A549 (cell line): Measurements from ENCODE around the gene RPS27A. TPM values are rescaled to one million over a fixed set of nuclear protein-coding genes. Genes with fewer than 3 reads are reported as not detected.

Source experiments
- ATAC-seq, 2 experiments: fragments of 200-7000 bp in 1 of 2; fragments of >200 bp in 1 of 2; cut with Nextera tagmentation in 1 of 2; cut with Tn5 transposase in 1 of 2; 3 replicates each; pipeline versions ENCODE4 v1.8.0 to v1.9.1; 2018 to 2020; ENCODE audit warnings: mild to moderate bottlenecking in 1 of 2, moderate library complexity in 1 of 2
- CTCF ChIA-PET: fragments of 300-600 bp; sonication (Branson Sonifier 250); formaldehyde crosslinking; extraction: SDS; loops from one replicate; lab custom pipeline; 2021; ENCODE audit warnings: antibody characterized with exemption, inconsistent platforms; lab: Yijun Ruan, JAX
- POLR2A ChIA-PET: fragments of 350-600 bp; formaldehyde crosslinking; extraction: SDS; loops from one replicate; lab custom pipeline; 2021; ENCODE audit warnings: antibody characterized with exemption, inconsistent platforms; lab: Yijun Ruan, JAX
- DNase-seq, 2 experiments: peaks; one replicate each; pipeline versions ENCODE4 v3.0.0 to v3.0.0-alpha.2; 2011 to 2016; ENCODE audit warnings: low read depth in 1 of 2, low spot score in 1 of 2
- FAIRE-seq: peaks from 2 replicates; lab custom pipeline; 2011; peaks lifted over from hg19 to GRCh38; lab: Jason Lieb, UNC
- H3K27ac ChIP-seq, 2 experiments: fragments of >200 bp; sonication (Bioruptor Twin); formaldehyde crosslinking; 3 replicates each; pipeline ENCODE4 v1.5.1; 2016 to 2017
- H3K4me1 ChIP-seq: fragments of >200 bp; sonication (Bioruptor Twin); formaldehyde crosslinking; 3 replicates; pipeline ENCODE4 v1.6.1; 2016
- H3K4me2 ChIP-seq: fragments of >200 bp; sonication (Bioruptor Twin); formaldehyde crosslinking; 3 replicates; pipeline ENCODE4 v1.6.1; 2016
- H3K4me3 ChIP-seq: fragments of >200 bp; sonication (Bioruptor Twin); formaldehyde crosslinking; 3 replicates; pipeline ENCODE4 v1.5.1; 2016
- H3K9me3 ChIP-seq: fragments of >200 bp; sonication (Bioruptor Twin); formaldehyde crosslinking; 3 replicates; pipeline ENCODE4 v1.6.1; 2016
- BHLHE40 ChIP-seq: IDR thresholded peaks from 2 replicates; pipeline ENCODE4 v1.6.1; 2012; ENCODE audit warnings: low read depth, low read length, inconsistent platforms
- CBX8 ChIP-seq: fragments of 200-600 bp; sonication (generic); IDR thresholded peaks from 2 replicates; pipeline ENCODE4 v1.6.1; 2016
- EHMT2 ChIP-seq: fragments of 200-600 bp; sonication (generic); IDR thresholded peaks from 2 replicates; pipeline ENCODE4 v1.6.1; 2016; ENCODE audit warnings: antibody characterized with exemption, low read depth, mild to moderate bottlenecking, moderate library complexity
- ESRRA ChIP-seq: fragments of 150-350 bp; IDR thresholded peaks from 2 replicates; pipeline ENCODE4 v1.6.1; 2014; ENCODE audit warnings: mild to moderate bottlenecking, low read length, borderline replicate concordance
- FOSB ChIP-seq: fragments of 250-450 bp; sonication (Bioruptor Pico); IDR thresholded peaks from 2 replicates; pipeline ENCODE4 v1.5.0; 2020; ENCODE audit warnings: mild to moderate bottlenecking, moderate library complexity
- FOSL2 ChIP-seq, 2 experiments: fragments of 450-650 bp in 1 of 2; fragments of >200 bp in 1 of 2; sonication (Bioruptor Twin) in 1 of 2; formaldehyde crosslinking; IDR thresholded peaks; 2 replicates each; pipeline versions ENCODE4 v1.5.0 to v1.6.1; 2016 to 2020; ENCODE audit warnings: mild to moderate bottlenecking in 1 of 2, moderate library complexity in 1 of 2
- GATA3 ChIP-seq: IDR thresholded peaks from 2 replicates; pipeline ENCODE4 v1.6.1; 2012; ENCODE audit warnings: borderline replicate concordance
- HDAC2 ChIP-seq: fragments of 200-600 bp; sonication (generic); IDR thresholded peaks from 2 replicates; pipeline ENCODE4 v1.6.1; 2016
- HOXA7 ChIP-seq: fragments of 250-450 bp; sonication (Bioruptor Pico); IDR thresholded peaks from 2 replicates; pipeline ENCODE4 v1.5.0; 2020; ENCODE audit warnings: mild to moderate bottlenecking, moderate library complexity
- HOXB13 ChIP-seq: fragments of 250-450 bp; sonication (Bioruptor Pico); IDR thresholded peaks from 2 replicates; pipeline ENCODE4 v1.5.0; 2020; ENCODE audit warnings: low read depth, mild to moderate bottlenecking, moderate library complexity
- HOXB5 ChIP-seq: fragments of 250-450 bp; sonication (Bioruptor Pico); IDR thresholded peaks from 2 replicates; pipeline ENCODE4 v1.5.0; 2020; ENCODE audit warnings: mild to moderate bottlenecking, moderate library complexity
- KDM5A ChIP-seq: fragments of 200-600 bp; sonication (generic); IDR thresholded peaks from 2 replicates; pipeline ENCODE4 v1.6.1; 2016; ENCODE audit warnings: antibody characterized with exemption, mild to moderate bottlenecking
- MAZ ChIP-seq: fragments of 150-350 bp; IDR thresholded peaks from 2 replicates; pipeline ENCODE4 v1.6.1; 2014; ENCODE audit warnings: antibody characterized with exemption, low read depth, low read length, borderline replicate concordance
- MYC ChIP-seq: IDR thresholded peaks from 2 replicates; pipeline ENCODE4 v1.6.1; 2012; ENCODE audit warnings: mild to moderate bottlenecking, inconsistent platforms, low read length, improper control_type of control experiment, borderline replicate concordance
- PHF8 ChIP-seq: fragments of 200-600 bp; sonication (generic); IDR thresholded peaks from 2 replicates; pipeline ENCODE4 v1.6.1; 2016; ENCODE audit warnings: low read depth, mild to moderate bottlenecking, antibody characterized with exemption, moderate library complexity, borderline replicate concordance
- RAD21 ChIP-seq, 2 experiments: fragments of >200 bp in 1 of 2; sonication (Bioruptor Twin) in 1 of 2; formaldehyde crosslinking in 1 of 2; IDR thresholded peaks in 1 of 2; conservative IDR thresholded peaks in 1 of 2; 2 replicates in 1 of 2; 3 replicates in 1 of 2; pipeline ENCODE4 v1.6.1; 2012 to 2018; ENCODE audit warnings: inconsistent platforms in 1 of 2
- RCOR1 ChIP-seq: fragments of 150-350 bp; IDR thresholded peaks from 2 replicates; pipeline ENCODE4 v1.6.1; 2014; ENCODE audit warnings: antibody characterized with exemption, low read length, low read depth
- WGBS: methylation state at CpG from one replicate; pipeline ENCODE4 v1.1.6; 2017; ENCODE audit errors: missing lambda C conversion rate; 5-methylcytosine and 5-hydroxymethylcytosine counted together
- polyA plus RNA-seq, 4 experiments: library from polyadenylated mRNA; depleted of rRNA in 3 of 4; stranded (reverse); fragments of >200 nt; fragmentation: RNase III in 1 of 4; extraction: RNeasy Plus Mini Kit Qiagen cat#74134 plus additional on column Dnase treatment in 1 of 4; gene quantifications; 2 replicates in 3 of 4; 3 replicates in 1 of 4; pipeline ENCODE4 v1.2.3, GENCODE V29; 2011 to 2017
- TF ChIP-seq, protein P1 (sequence below): fragments of 450-650 bp; IDR thresholded peaks from 2 replicates; pipeline ENCODE4 v1.6.1; 2014; ENCODE audit warnings: antibody characterized with exemption
- TF ChIP-seq, protein P2 (sequence below): IDR thresholded peaks from 2 replicates; pipeline ENCODE4 v1.6.1; 2012
- TF ChIP-seq, protein P3 (sequence below): fragments of >200 bp; sonication (Bioruptor Twin); formaldehyde crosslinking; IDR thresholded peaks from 3 replicates; pipeline ENCODE4 v1.5.1; 2016
- TF ChIP-seq, protein P4 (sequence below): fragments of 200-600 bp; sonication (generic); IDR thresholded peaks from 2 replicates; pipeline ENCODE4 v1.6.1; 2016; ENCODE audit warnings: antibody characterized with exemption, mild to moderate bottlenecking, moderate library complexity

RPS27A gene
- polyA plus RNA-seq, 2 of the 4 experiments (the other 2 are of a cell fraction), result 2,882 to 3,746 TPM

DNA sequence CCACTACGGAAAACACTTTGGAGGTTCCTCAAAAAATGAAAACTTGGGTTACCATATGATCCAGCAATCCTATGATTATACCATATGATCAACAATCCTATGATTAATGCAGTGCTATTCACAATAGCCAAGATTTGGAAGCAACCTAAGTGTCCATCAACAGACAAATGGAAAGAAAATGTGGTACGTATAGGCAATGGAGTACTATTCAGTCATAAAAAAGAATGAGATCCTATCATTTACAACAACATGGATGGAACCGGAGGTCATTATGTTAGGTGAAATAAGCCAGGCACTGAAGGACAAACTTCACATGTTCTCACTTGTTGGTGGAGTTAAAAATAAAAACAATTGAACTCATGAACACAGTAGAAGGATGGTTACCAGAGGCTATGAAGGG, 28.0 kb upstream of the RPS27A start:
- 91% methylated on average over 3 of the region's 3 CpGs for WGBS
- Histone ChIP-seq H3K4me3 (no peak overlapping the region), H3K9me3 (no peaks in the 10 kb centered on the region), H3K4me2 (no peak overlapping the region), H3K27ac (no peak overlapping the region), H3K4me1 (no peaks in the 10 kb centered on the region)
- FAIRE-seq, result no peak
- ChIA-PET POLR2A (no interaction called here), CTCF (no interaction called here)
- TF ChIP-seq EHMT2 (no peak), ESRRA (no peak), MAZ (no peak), RCOR1 (no peak), HOXB13 (CRISPR knock-in tag) (no peak), FOSB (no peak), HDAC2 (no peak), HOXB5 (no peak), BHLHE40 (no peak), MYC (no peak), HOXA7 (CRISPR knock-in tag) (no peak), KDM5A (no peak), PHF8 (no peak), RAD21 (conservative IDR thresholded peaks at IDR 0.05 in 1 of 2, IDR thresholded peaks at IDR 0.05 in 1 of 2) (no peak), FOSL2 (IDR thresholded peaks at IDR 0.05) (no peak), FOSL2 (CRISPR knock-in tag; IDR thresholded peaks at IDR 0.05) (no peak), GATA3 (no peak)
- TF ChIP-seq, protein P1, sequence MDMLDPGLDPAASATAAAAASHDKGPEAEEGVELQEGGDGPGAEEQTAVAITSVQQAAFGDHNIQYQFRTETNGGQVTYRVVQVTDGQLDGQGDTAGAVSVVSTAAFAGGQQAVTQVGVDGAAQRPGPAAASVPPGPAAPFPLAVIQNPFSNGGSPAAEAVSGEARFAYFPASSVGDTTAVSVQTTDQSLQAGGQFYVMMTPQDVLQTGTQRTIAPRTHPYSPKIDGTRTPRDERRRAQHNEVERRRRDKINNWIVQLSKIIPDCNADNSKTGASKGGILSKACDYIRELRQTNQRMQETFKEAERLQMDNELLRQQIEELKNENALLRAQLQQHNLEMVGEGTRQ, result no peak
- TF ChIP-seq, protein P2, sequence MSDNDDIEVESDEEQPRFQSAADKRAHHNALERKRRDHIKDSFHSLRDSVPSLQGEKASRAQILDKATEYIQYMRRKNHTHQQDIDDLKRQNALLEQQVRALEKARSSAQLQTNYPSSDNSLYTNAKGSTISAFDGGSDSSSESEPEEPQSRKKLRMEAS, result no peak
- TF ChIP-seq, protein P3, sequence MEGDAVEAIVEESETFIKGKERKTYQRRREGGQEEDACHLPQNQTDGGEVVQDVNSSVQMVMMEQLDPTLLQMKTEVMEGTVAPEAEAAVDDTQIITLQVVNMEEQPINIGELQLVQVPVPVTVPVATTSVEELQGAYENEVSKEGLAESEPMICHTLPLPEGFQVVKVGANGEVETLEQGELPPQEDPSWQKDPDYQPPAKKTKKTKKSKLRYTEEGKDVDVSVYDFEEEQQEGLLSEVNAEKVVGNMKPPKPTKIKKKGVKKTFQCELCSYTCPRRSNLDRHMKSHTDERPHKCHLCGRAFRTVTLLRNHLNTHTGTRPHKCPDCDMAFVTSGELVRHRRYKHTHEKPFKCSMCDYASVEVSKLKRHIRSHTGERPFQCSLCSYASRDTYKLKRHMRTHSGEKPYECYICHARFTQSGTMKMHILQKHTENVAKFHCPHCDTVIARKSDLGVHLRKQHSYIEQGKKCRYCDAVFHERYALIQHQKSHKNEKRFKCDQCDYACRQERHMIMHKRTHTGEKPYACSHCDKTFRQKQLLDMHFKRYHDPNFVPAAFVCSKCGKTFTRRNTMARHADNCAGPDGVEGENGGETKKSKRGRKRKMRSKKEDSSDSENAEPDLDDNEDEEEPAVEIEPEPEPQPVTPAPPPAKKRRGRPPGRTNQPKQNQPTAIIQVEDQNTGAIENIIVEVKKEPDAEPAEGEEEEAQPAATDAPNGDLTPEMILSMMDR, result no peak
- TF ChIP-seq, protein P4, sequence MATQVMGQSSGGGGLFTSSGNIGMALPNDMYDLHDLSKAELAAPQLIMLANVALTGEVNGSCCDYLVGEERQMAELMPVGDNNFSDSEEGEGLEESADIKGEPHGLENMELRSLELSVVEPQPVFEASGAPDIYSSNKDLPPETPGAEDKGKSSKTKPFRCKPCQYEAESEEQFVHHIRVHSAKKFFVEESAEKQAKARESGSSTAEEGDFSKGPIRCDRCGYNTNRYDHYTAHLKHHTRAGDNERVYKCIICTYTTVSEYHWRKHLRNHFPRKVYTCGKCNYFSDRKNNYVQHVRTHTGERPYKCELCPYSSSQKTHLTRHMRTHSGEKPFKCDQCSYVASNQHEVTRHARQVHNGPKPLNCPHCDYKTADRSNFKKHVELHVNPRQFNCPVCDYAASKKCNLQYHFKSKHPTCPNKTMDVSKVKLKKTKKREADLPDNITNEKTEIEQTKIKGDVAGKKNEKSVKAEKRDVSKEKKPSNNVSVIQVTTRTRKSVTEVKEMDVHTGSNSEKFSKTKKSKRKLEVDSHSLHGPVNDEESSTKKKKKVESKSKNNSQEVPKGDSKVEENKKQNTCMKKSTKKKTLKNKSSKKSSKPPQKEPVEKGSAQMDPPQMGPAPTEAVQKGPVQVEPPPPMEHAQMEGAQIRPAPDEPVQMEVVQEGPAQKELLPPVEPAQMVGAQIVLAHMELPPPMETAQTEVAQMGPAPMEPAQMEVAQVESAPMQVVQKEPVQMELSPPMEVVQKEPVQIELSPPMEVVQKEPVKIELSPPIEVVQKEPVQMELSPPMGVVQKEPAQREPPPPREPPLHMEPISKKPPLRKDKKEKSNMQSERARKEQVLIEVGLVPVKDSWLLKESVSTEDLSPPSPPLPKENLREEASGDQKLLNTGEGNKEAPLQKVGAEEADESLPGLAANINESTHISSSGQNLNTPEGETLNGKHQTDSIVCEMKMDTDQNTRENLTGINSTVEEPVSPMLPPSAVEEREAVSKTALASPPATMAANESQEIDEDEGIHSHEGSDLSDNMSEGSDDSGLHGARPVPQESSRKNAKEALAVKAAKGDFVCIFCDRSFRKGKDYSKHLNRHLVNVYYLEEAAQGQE, result no peak
- ATAC-seq, result no peak
- no peak for DNase-seq

DNA sequence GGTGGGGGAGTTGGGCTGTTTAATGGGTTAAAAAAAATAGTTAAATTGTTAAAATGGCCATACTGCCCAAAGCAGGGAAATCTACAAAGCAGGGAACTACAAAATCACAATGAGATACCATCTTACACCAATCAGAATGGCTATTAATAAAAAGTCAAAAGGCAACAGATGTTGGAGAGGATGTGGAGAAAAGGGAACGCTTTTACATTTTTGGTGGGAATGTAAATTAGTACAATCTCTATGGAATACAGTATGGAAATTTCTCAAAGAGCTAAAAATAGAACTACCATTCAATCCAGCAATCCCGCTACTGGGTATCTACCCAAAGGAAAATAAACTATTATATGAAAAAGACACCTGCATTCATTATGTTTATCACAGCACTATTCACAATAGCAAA, 27.5 kb upstream of the RPS27A start:
- WGBS, result 86% methylated on average over 2 of the region's 2 CpGs
- Histone ChIP-seq H3K4me2 (no peak overlapping the region), H3K4me3 (no peak overlapping the region)
- no peak for DNase-seq
- CTCF ChIA-PET, result no interaction called here
- TF ChIP-seq CBX8, result no peak
- TF ChIP-seq, all 56 proteins: peak for 0
- FAIRE-seq (no peak), ATAC-seq (no peak)
- Histone ChIP-seq H3K4me1 (no peaks in the 10 kb centered on the region), H3K27ac (no peak overlapping the region), H3K9me3 (no peaks in the 10 kb centered on the region)
- POLR2A ChIA-PET, result no interaction called here
